UCSD-AML1 (cell line): ENCODE data around the gene HTR3B.

Source experiments
- DNase-seq: peaks from one replicate; lab custom pipeline; 2025; ENCODE audit not compliant: unreplicated experiment; lab: John Stamatoyannopoulos, UW

Gene HTR3B

GRCh38 chr11:113989916-113990315 lies 85.3 kb downstream of the HTR3B start:
- no peak for DNase-seq

GRCh38 chr11:113991170-113991569 lies 86.6 kb downstream of the HTR3B start:
- peak; percentile 37 for DNase-seq

- DNase-seq, result no peak
Observed at GRCh38 chr11:113991718-113992458, 87.3 kb downstream of the HTR3B start.

GRCh38 chr11:113992459-113993110 lies 88.0 kb downstream of the HTR3B start:
- no peak for DNase-seq

- DNase-seq, result peak; percentile 21
Observed at GRCh38 chr11:113994077-113994954, 89.7 kb downstream of the HTR3B start.
